ENCODE data around the gene WNK4.

- TF ChIP-seq EZH2 (IDR thresholded peaks at IDR 0.05) (no peak), CTCF (IDR thresholded peaks at IDR 0.05) (no peak), EZH2phosphoT487 (IDR thresholded peaks at IDR 0.05) (no peak)
These were observed 61.7 kb downstream of the WNK4 start for GRCh38 chr17:42841975-42842685.
